ENCODE measurements around the gene COX4I2. TPM values are rescaled to one million over a fixed set of nuclear protein-coding genes. Genes with fewer than 3 reads are reported as not detected.
"Not testable (repeated sequence)": the region's sequence is repeated elsewhere in the genome, so short reads cannot be mapped to it uniquely, and the experiment has no call there.

COX4I2 gene
- total RNA-seq, 1 experiment from 2014 or later: not detected

- no peak overlapping the region for H3K27ac ChIP-seq (ENCODE audit: low read length)
- ChIA-PET CTCF (interaction anchor here (0.7 to 2.6 kb wide), 2 partner anchors 10 to 86 kb away, joined by 5 to 16 read pairs; no protein-coding TSS in a partner anchor), POLR2A (no interaction called here)
Measured at GRCh38 chr20:31643522-31643921, 5.8 kb downstream of the COX4I2 start.

GRCh38 chr20:31644701-31645100, 7.0 kb downstream of the COX4I2 start:
- Histone ChIP-seq H3K4me1 (ENCODE audit: control insufficient read depth, insufficient read depth, low read length) (no peaks in the 10 kb centered on the region), H3K4me3 (ENCODE audit: low read depth in 2 of 2, low read length in 2 of 2) (no peak overlapping the region), H3K27ac (ENCODE audit: low read length) (no peak overlapping the region), H3K9me3 (ENCODE audit: control insufficient read depth, insufficient read depth, low read depth, low read length) (no peaks in the 10 kb centered on the region), H3K36me3 (ENCODE audit: control insufficient read depth, insufficient read depth, low read length) (no peaks in the 10 kb centered on the region), H3K27me3 (ENCODE audit: control insufficient read depth, insufficient read depth, low read length) (no peaks in the 10 kb centered on the region)
- ChIA-PET CTCF (interaction anchor here (0.6 to 2.6 kb wide), 3 partner anchors 9 to 79 kb away, joined by 3 to 16 read pairs (median 3); no protein-coding TSS in a partner anchor), POLR2A (interaction anchor here (0.6 to 0.9 kb wide), 4 partner anchors 11 to 504 kb away, joined by 3 to 6 read pairs (median 4); no protein-coding TSS in a partner anchor)
- intact Hi-C loops (cut with micrococcal nuclease; ENCODE audit: unreplicated experiment): no loop called here
- ATAC-seq: no peak
- in situ Hi-C loops (cut with HindIII; ENCODE audit: low pct_unique_long_range_greater_than_20kb, low sequenced_read_pairs): no loop called here
- TF ChIP-seq, protein P1, sequence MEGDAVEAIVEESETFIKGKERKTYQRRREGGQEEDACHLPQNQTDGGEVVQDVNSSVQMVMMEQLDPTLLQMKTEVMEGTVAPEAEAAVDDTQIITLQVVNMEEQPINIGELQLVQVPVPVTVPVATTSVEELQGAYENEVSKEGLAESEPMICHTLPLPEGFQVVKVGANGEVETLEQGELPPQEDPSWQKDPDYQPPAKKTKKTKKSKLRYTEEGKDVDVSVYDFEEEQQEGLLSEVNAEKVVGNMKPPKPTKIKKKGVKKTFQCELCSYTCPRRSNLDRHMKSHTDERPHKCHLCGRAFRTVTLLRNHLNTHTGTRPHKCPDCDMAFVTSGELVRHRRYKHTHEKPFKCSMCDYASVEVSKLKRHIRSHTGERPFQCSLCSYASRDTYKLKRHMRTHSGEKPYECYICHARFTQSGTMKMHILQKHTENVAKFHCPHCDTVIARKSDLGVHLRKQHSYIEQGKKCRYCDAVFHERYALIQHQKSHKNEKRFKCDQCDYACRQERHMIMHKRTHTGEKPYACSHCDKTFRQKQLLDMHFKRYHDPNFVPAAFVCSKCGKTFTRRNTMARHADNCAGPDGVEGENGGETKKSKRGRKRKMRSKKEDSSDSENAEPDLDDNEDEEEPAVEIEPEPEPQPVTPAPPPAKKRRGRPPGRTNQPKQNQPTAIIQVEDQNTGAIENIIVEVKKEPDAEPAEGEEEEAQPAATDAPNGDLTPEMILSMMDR (IDR thresholded peaks at IDR 0.05): no peak
- no peak for TF ChIP-seq SIN3A (IDR thresholded peaks at IDR 0.05; ENCODE audit: borderline replicate concordance, insufficient read depth, low read depth, low read length)
- no TSS peak for BruUV-seq (replicated peaks)
- DNase-seq (ENCODE audit: low read depth, low spot score): no peak

More at GRCh38 chr20:31643522-31643921, 5.8 kb downstream of the COX4I2 start:
- no peak for DNase-seq (ENCODE audit: low read depth, low spot score)
- no peak for ATAC-seq
- H3K4me1 ChIP-seq (ENCODE audit: control insufficient read depth, insufficient read depth, low read length): no peaks in the 10 kb centered on the region
- H3K36me3 ChIP-seq (ENCODE audit: control insufficient read depth, insufficient read depth, low read length): no peaks in the 10 kb centered on the region
- no peak for TF ChIP-seq TCF7L2 (IDR thresholded peaks at IDR 0.05; ENCODE audit: low read depth, low read length)
- TF ChIP-seq, protein P2, sequence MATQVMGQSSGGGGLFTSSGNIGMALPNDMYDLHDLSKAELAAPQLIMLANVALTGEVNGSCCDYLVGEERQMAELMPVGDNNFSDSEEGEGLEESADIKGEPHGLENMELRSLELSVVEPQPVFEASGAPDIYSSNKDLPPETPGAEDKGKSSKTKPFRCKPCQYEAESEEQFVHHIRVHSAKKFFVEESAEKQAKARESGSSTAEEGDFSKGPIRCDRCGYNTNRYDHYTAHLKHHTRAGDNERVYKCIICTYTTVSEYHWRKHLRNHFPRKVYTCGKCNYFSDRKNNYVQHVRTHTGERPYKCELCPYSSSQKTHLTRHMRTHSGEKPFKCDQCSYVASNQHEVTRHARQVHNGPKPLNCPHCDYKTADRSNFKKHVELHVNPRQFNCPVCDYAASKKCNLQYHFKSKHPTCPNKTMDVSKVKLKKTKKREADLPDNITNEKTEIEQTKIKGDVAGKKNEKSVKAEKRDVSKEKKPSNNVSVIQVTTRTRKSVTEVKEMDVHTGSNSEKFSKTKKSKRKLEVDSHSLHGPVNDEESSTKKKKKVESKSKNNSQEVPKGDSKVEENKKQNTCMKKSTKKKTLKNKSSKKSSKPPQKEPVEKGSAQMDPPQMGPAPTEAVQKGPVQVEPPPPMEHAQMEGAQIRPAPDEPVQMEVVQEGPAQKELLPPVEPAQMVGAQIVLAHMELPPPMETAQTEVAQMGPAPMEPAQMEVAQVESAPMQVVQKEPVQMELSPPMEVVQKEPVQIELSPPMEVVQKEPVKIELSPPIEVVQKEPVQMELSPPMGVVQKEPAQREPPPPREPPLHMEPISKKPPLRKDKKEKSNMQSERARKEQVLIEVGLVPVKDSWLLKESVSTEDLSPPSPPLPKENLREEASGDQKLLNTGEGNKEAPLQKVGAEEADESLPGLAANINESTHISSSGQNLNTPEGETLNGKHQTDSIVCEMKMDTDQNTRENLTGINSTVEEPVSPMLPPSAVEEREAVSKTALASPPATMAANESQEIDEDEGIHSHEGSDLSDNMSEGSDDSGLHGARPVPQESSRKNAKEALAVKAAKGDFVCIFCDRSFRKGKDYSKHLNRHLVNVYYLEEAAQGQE (IDR thresholded peaks at IDR 0.05; ENCODE audit: insufficient read depth in 1 of 2, low read depth in 2 of 2, low read length in 1 of 2): no peak
- TF ChIP-seq SIN3A (IDR thresholded peaks at IDR 0.05; ENCODE audit: borderline replicate concordance, insufficient read depth, low read depth, low read length): no peak
- no peak for TF ChIP-seq POLR2AphosphoS5 (IDR thresholded peaks at IDR 0.05; ENCODE audit: low read depth, low read length)
- TF ChIP-seq, protein P1 (IDR thresholded peaks at IDR 0.05): no peak
- no peak overlapping the region for H3K4me3 ChIP-seq (ENCODE audit: low read depth in 2 of 2, low read length in 2 of 2)
- intact Hi-C loops (cut with micrococcal nuclease; ENCODE audit: unreplicated experiment) (no loop called here), in situ Hi-C loops (cut with HindIII; ENCODE audit: low pct_unique_long_range_greater_than_20kb, low sequenced_read_pairs) (no loop called here)
- no TSS peak for BruUV-seq (replicated peaks)
- H3K27me3 ChIP-seq (ENCODE audit: control insufficient read depth, insufficient read depth, low read length): no peaks in the 10 kb centered on the region
- no peaks in the 10 kb centered on the region for H3K9me3 ChIP-seq (ENCODE audit: control insufficient read depth, insufficient read depth, low read depth, low read length)

DNA sequence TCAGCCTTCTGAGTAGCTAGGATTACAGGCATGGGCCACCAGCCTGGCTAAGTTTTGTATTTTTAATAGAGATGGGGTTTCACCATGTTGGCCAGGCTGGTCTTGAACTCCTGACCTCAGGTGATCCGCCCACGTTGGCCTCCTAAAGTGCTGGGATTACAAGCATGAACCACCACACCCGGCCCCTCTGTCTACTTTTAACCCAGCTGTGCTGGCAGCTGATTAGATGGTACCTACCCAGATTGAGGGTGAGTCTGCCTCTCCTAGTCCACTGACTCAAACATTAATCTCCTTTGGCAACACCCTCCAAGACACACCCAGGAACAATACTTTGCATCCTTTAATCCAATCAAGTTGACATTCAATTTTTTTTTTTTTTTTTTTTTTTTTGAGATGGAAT, 10.4 kb downstream of the COX4I2 start:
- not testable (repeated sequence) for ATAC-seq

More for the DNA sequence above, 10.4 kb downstream of the COX4I2 start:
- DNase-seq (ENCODE audit: low read depth, low spot score); H3K4me3 ChIP-seq (ENCODE audit: low read depth in 2 of 2, low read length in 2 of 2); POLR2A ChIA-PET; intact Hi-C loops (cut with micrococcal nuclease; ENCODE audit: unreplicated experiment); H3K27me3 ChIP-seq (ENCODE audit: control insufficient read depth, insufficient read depth, low read length); BruUV-seq (replicated peaks); H3K9me3 ChIP-seq (ENCODE audit: control insufficient read depth, insufficient read depth, low read depth, low read length); H3K4me1 ChIP-seq (ENCODE audit: control insufficient read depth, insufficient read depth, low read length); H3K36me3 ChIP-seq (ENCODE audit: control insufficient read depth, insufficient read depth, low read length); in situ Hi-C loops (cut with HindIII; ENCODE audit: low pct_unique_long_range_greater_than_20kb, low sequenced_read_pairs); H3K27ac ChIP-seq (ENCODE audit: low read length): not testable (repeated sequence)
- CTCF ChIA-PET: interaction anchor here (0.7 to 1.3 kb wide), 3 partner anchors 27 to 85 kb away, joined by 3 to 13 read pairs (median 3); no protein-coding TSS in a partner anchor

Measured in Panc1 (cell line).